OCI-LY7 (cell line): ENCODE data around the gene PHETA1. TPM values are rescaled to one million over a fixed set of nuclear protein-coding genes. Genes with fewer than 3 reads are reported as not detected.
"Not testable (repeated sequence)": the region's sequence is repeated elsewhere in the genome, so short reads cannot be mapped to it uniquely, and the experiment has no call there.

Experiments
- BruUV-seq: library from RNA; stranded (reverse); fragments of 400-500 nt; replicated peaks from 2 replicates; lab custom pipeline; 2021; lab: Mats Ljungman, UMichigan
- CTCF ChIA-PET: fragments of 300-600 bp; sonication (Branson Sonifier 250); formaldehyde crosslinking; loops from one replicate; lab custom pipeline; 2022; ENCODE audit warnings: antibody characterized with exemption; ENCODE audit not compliant: unreplicated experiment; lab: Charles Lee
- POLR2A ChIA-PET: fragments of 300-600 bp; sonication (Branson Sonifier 250); formaldehyde crosslinking; loops from one replicate; lab custom pipeline; 2022; ENCODE audit warnings: antibody characterized with exemption; lab: Charles Lee
- DNase-seq: peaks from one replicate; pipeline ENCODE4 v3.0.0-alpha.2; 2015; ENCODE audit warnings: low spot score
- H2AFZ ChIP-seq: fragments of 200-600 bp; sonication (generic), shearing (Covaris generic); 2 replicates; pipeline ENCODE4 v1.6.1; 2014; ENCODE audit warnings: mild to moderate bottlenecking, antibody characterized with exemption, low read length, moderate library complexity
- H3K27ac ChIP-seq: fragments of 200-600 bp; sonication (generic); 2 replicates; pipeline ENCODE4 v1.5.1; 2014; ENCODE audit warnings: mixed run types, low read depth, mild to moderate bottlenecking, moderate library complexity, low read length, inconsistent platforms; ENCODE audit not compliant: poor library complexity, severe bottlenecking
- H3K36me3 ChIP-seq: fragments of 200-600 bp; sonication (generic); 2 replicates; pipeline ENCODE4 v1.6.1; 2014; ENCODE audit warnings: mild to moderate bottlenecking, antibody characterized with exemption, low read length, moderate library complexity, mixed read lengths; ENCODE audit not compliant: insufficient read depth
- H3K4me1 ChIP-seq: fragments of 200-600 bp; sonication (generic); 2 replicates; pipeline ENCODE4 v1.5.1; 2014; ENCODE audit warnings: mild to moderate bottlenecking, low read length; ENCODE audit not compliant: insufficient read depth, poor library complexity, severe bottlenecking
- H3K4me2 ChIP-seq: fragments of 200-600 bp; sonication (generic); 2 replicates; pipeline ENCODE4 v1.6.1; 2014; ENCODE audit warnings: mild to moderate bottlenecking, low read length
- H3K4me3 ChIP-seq: fragments of 200-600 bp; sonication (generic); 2 replicates; pipeline ENCODE4 v1.5.1; 2014; ENCODE audit warnings: mild to moderate bottlenecking, low read depth, low read length; ENCODE audit not compliant: poor library complexity, severe bottlenecking
- H3K79me2 ChIP-seq: fragments of 200-600 bp; sonication (generic); 2 replicates; pipeline ENCODE4 v1.6.1; 2016; ENCODE audit warnings: low read depth, mild to moderate bottlenecking, low read length, moderate library complexity, mixed read lengths; ENCODE audit not compliant: insufficient read depth
- H3K9me2 ChIP-seq: fragments of 200-600 bp; sonication (generic); 2 replicates; pipeline ENCODE4 v1.6.1; 2016; ENCODE audit warnings: mild to moderate bottlenecking, low read length, mixed read lengths; ENCODE audit not compliant: insufficient read depth
- H3K9me3 ChIP-seq: fragments of 200-600 bp; sonication (generic); 2 replicates; pipeline ENCODE4 v1.6.1; 2014; ENCODE audit warnings: mild to moderate bottlenecking, mixed run types, low read length, mixed read lengths
- H4K20me1 ChIP-seq: fragments of 200-600 bp; sonication (generic); 2 replicates; pipeline ENCODE4 v1.6.1; 2014; ENCODE audit warnings: mild to moderate bottlenecking, antibody characterized with exemption, low read length, moderate library complexity, mixed read lengths; ENCODE audit not compliant: insufficient read depth
- CTCF ChIP-seq: fragments of 200-600 bp; sonication (generic); conservative IDR thresholded peaks from 2 replicates; pipeline ENCODE4 v1.5.1; 2014; ENCODE audit warnings: mild to moderate bottlenecking, antibody characterized with exemption, low read length, moderate library complexity, mixed read lengths
- EZH2phosphoT487 ChIP-seq: fragments of 200-600 bp; sonication (generic); IDR thresholded peaks from 2 replicates; pipeline ENCODE4 v1.6.1; 2018; ENCODE audit warnings: low read depth, borderline replicate concordance, mild to moderate bottlenecking, mixed run types, antibody characterized with exemption, low read length, moderate library complexity, mixed read lengths
- intact Hi-C: fragments of 100-400 bp; cut with micrococcal nuclease; formaldehyde crosslinking; loops from one replicate; pipeline ENCODE4 v1.10.0; 2022; ENCODE audit not compliant: unreplicated experiment
- total RNA-seq, 2 experiments: library from RNA; depleted of rRNA in 1 of 2; stranded (reverse); fragments of >200 nt in 1 of 2; shearing (Covaris generic) in 1 of 2; gene quantifications; 2 replicates each; pipeline ENCODE4 v1.2.3, GENCODE V29; 2014 to 2022

The PHETA1 gene
- total RNA-seq, 2 experiments from 2014 or later = 0.73 to 2.7 TPM

GRCh38 chr12:111404362-111405148, 35.7 kb upstream of the PHETA1 start:
- TF ChIP-seq CTCF = no peak
- no peak for TF ChIP-seq EZH2phosphoT487
- TSS peak; percentile 95 for BruUV-seq
- Histone ChIP-seq H3K4me2 (peak overlapping the region; percentile 90), H3K4me3 (peak overlapping the region; percentile 93), H3K79me2 (peaks cover 36% of the 10 kb centered on the region), H3K36me3 (no peaks in the 10 kb centered on the region), H3K4me1 (peaks cover 50% of the 10 kb centered on the region), H2AFZ (peak overlapping the region; percentile 58), H4K20me1 (peaks cover 11% of the 10 kb centered on the region), H3K9me2 (no peaks in the 10 kb centered on the region), H3K9me3 (no peaks in the 10 kb centered on the region), H3K27ac (peak overlapping the region; percentile 84)
- intact Hi-C loops = loop anchor here (1.0 to 10.0 kb wide), 4 partner anchors 41 to 360 kb away; partner anchors contain the start of genes ACAD10, ALDH2, ATXN2 and BRAP
- ChIA-PET POLR2A (interaction anchor here (1.0 to 2.8 kb wide), 7 partner anchors 9 to 47 kb away, joined by 3 to 16 read pairs (median 5); no protein-coding TSS in a partner anchor), CTCF (interaction anchor here (0.6 to 3.3 kb wide), 3 partner anchors 41 to 1503 kb away, joined by 3 to 22 read pairs (median 6); no protein-coding TSS in a partner anchor)
- DNase-seq = peak; percentile 81

GRCh38 chr12:111402490-111402824, 33.6 kb upstream of the PHETA1 start:
- H3K4me1 ChIP-seq = peaks cover 31% of the 10 kb centered on the region
- CTCF ChIA-PET = interaction anchor here (3.3 kb wide), 1 partner anchor 49 kb away, joined by 22 read pairs; no protein-coding TSS in a partner anchor
- POLR2A ChIA-PET = interaction anchor here (0.6 to 0.7 kb wide), 2 partner anchors 34 to 398 kb away, joined by 3 read pairs; partner anchors contain the start of gene PHETA1
- not testable (repeated sequence) for H3K9me2 ChIP-seq, H3K4me2 ChIP-seq, BruUV-seq, H3K4me3 ChIP-seq, DNase-seq, H4K20me1 ChIP-seq, H3K9me3 ChIP-seq, H3K36me3 ChIP-seq
- H2AFZ ChIP-seq = peak overlapping the region; percentile 94; the same call in 1 of the 2 replicates
- peak overlapping the region; percentile 84 for H3K27ac ChIP-seq
- intact Hi-C loops = loop anchor here (10.0 kb wide), 2 partner anchors 282 to 362 kb away; partner anchors contain the start of genes ACAD10, ALDH2 and BRAP
- peaks cover 15% of the 10 kb centered on the region; the same call in 1 of the 2 replicates for H3K79me2 ChIP-seq

- Histone ChIP-seq H3K4me2 (no peak overlapping the region), H3K4me3 (no peak overlapping the region), H3K9me2 (no peaks in the 10 kb centered on the region), H2AFZ (no peak overlapping the region), H3K36me3 (no peaks in the 10 kb centered on the region), H3K27ac (no peak overlapping the region), H4K20me1 (no peaks in the 10 kb centered on the region), H3K79me2 (peaks cover 3% of the 10 kb centered on the region; the same call in 1 of the 2 replicates), H3K9me3 (no peaks in the 10 kb centered on the region), H3K4me1 (peaks cover 31% of the 10 kb centered on the region)
- intact Hi-C loops = loop anchor here (10.0 kb wide), 2 partner anchors 284 to 364 kb away; partner anchors contain the start of genes ACAD10, ALDH2 and BRAP
- TF ChIP-seq CTCF (no peak), EZH2phosphoT487 (no peak)
- ChIA-PET POLR2A (no interaction called here), CTCF (no interaction called here)
- BruUV-seq = no TSS peak
- no peak for DNase-seq
Observed at GRCh38 chr12:111401167-111401605, 32.3 kb upstream of the PHETA1 start.

GRCh38 chr12:111399741-111400404, 31.0 kb upstream of the PHETA1 start:
- BruUV-seq, H3K9me2 ChIP-seq, H3K4me2 ChIP-seq, POLR2A ChIA-PET, H3K36me3 ChIP-seq, H2AFZ ChIP-seq, H3K4me3 ChIP-seq, H3K27ac ChIP-seq, H3K79me2 ChIP-seq, H3K9me3 ChIP-seq, DNase-seq, H4K20me1 ChIP-seq: not testable (repeated sequence)
- CTCF ChIA-PET = interaction anchor here (0.6 kb wide), 1 partner anchor 621 kb away, joined by 3 read pairs; no protein-coding TSS in a partner anchor
- H3K4me1 ChIP-seq = peaks cover 29% of the 10 kb centered on the region
- intact Hi-C loops = loop anchor here (10.0 kb wide), 2 partner anchors 285 to 365 kb away; partner anchors contain the start of genes ACAD10, ALDH2 and BRAP
